Esophagus squamous epithelium (tissue), 4 donors: ENCODE results near the gene FOSB.

Source experiments
- CTCF ChIP-seq, 6 experiments: fragments of 450-650 bp in 4 of 6; fragments of 200-600 bp in 2 of 6; sonication (generic) in 2 of 6; IDR thresholded peaks; one replicate each; pipeline ENCODE4 v1.5.1; 2016 to 2019; ENCODE audit warnings: antibody characterized with exemption in 6 of 6, mild to moderate bottlenecking in 4 of 6, moderate library complexity in 4 of 6
- POLR2A ChIP-seq, 4 donors: fragments of 450-650 bp; IDR thresholded peaks; one replicate each; pipeline ENCODE4 v1.6.1; 2017; ENCODE audit warnings: antibody characterized with exemption in 4 of 4, mild to moderate bottlenecking in 4 of 4, moderate library complexity in 3 of 4

- peak in 1 of 6 experiments; percentile 16 for TF ChIP-seq CTCF (IDR thresholded peaks at IDR 0.05)
- peak in 3 of 4 donors; percentile 75 to 91 (median 89) for TF ChIP-seq POLR2A (IDR thresholded peaks at IDR 0.05)
Observed at GRCh38 chr19:45467456-45468158, at the start of gene FOSB.
